ENCODE measurements around the gene NKX3-2. TPM values are rescaled to one million over a fixed set of nuclear protein-coding genes. Genes with fewer than 3 reads are reported as not detected.

NKX3-2 gene
- total and polyA plus RNA-seq, 2 experiments from 2014 or later = under 0.01 TPM; not detected in 1

- 14 to 16% methylated on average over 32 to 36 of the region's 36 CpGs for WGBS, 2 experiments (ENCODE audit: low coverage in 1 of 2, low lambda C conversion rate in 2 of 2, missing lambda C conversion rate in 2 of 2)
- H3K4me3 ChIP-seq = no peak overlapping the region
- no peaks in the 10 kb centered on the region for H3F3A ChIP-seq (ENCODE audit: insufficient read depth)
- no peak overlapping the region for H3K9ac ChIP-seq
- DNase-seq = peak; percentile 36
- TF ChIP-seq EZH2phosphoT487 (IDR thresholded peaks at IDR 0.05; ENCODE audit: insufficient read depth, low read depth) (no peak), EZH2 (IDR thresholded peaks at IDR 0.05; ENCODE audit: insufficient read depth, poor library complexity, severe bottlenecking) (no peak)
- H3K9me2 ChIP-seq (ENCODE audit: insufficient read depth) = no peaks in the 10 kb centered on the region
- H2AFZ ChIP-seq = no peak overlapping the region
- H3K4me1 ChIP-seq (ENCODE audit: insufficient read depth) = no peaks in the 10 kb centered on the region
- H3K9me3 ChIP-seq (ENCODE audit: low read depth) = no peaks in the 10 kb centered on the region
- no peak overlapping the region for H3K27ac ChIP-seq
- no peaks in the 10 kb centered on the region for H3K36me3 ChIP-seq (ENCODE audit: low read depth)
- H4K20me1 ChIP-seq (ENCODE audit: insufficient read depth) = no peaks in the 10 kb centered on the region
- H3K79me2 ChIP-seq (ENCODE audit: insufficient read depth) = no peaks in the 10 kb centered on the region
- H3K27me3 ChIP-seq (replicated peaks; ENCODE audit: insufficient read depth) = peaks cover 95% of the 10 kb centered on the region
- in situ Hi-C loops (cut with MboI) = no loop called here
- no peak overlapping the region for H3K4me2 ChIP-seq (ENCODE audit: unreplicated experiment)
Observed at GRCh38 chr4:13524504-13525243, 19.6 kb downstream of the NKX3-2 start.

DNA sequence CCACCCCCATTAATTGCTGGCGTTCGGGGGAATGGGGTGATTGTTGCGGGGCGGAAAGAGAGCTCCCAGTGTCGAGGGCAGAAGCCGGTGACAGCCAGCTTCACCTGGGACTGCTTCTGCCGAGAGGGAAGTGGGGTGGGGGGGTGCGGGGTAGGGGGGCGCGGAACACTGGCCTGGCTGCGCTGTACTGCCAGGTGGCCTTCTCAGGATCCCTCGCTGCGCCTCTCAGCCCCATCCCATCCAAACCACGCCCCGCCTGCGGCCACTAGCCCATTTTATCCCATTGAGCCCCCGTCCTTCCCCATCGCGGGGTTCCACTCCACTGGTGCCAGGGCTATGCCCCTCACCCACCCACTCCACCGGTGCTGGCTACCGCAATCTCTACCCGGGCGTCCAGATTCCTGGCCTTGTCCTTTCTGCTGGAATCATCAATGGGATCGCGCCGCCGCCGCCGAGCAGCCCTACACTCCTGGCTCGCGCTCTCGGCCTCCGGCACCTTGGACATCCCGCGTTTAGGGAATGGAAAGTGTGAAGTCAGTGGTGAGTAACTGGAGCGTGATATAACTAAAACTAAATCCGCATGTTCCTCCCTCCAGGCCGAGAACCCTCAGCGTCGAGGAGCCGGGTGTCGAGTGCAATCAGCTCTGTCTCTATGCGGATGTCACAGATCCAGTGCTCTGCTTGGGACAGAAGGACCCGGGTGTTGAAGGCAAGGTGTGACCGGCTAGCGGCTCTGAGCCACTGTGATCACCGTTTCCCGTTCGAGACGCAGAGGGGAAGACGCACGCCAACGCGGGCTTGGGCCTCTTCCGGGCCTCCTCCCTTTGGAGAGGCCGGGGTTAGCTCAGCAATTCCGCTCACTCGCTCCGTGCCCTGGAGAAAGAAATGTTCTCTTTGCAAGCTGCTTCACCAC lies 20.5 kb downstream of the NKX3-2 start:
- peaks cover 95% of the 10 kb centered on the region for H3K27me3 ChIP-seq (replicated peaks; ENCODE audit: insufficient read depth)
- in situ Hi-C loops (cut with MboI) = no loop called here
- H3K4me3 ChIP-seq = no peak overlapping the region

GRCh38 chr4:13523105-13523477 lies 21.2 kb downstream of the NKX3-2 start:
- DNase-seq = no peak
- H4K20me1 ChIP-seq (ENCODE audit: insufficient read depth) = no peaks in the 10 kb centered on the region
- no peak overlapping the region for H3K9ac ChIP-seq
- no peak overlapping the region for H2AFZ ChIP-seq
- 4% methylated on average over 17 of the region's 17 CpGs for WGBS, 2 experiments (ENCODE audit: low coverage in 1 of 2, low lambda C conversion rate in 2 of 2, missing lambda C conversion rate in 2 of 2)
- peaks cover 92% of the 10 kb centered on the region for H3K27me3 ChIP-seq (replicated peaks; ENCODE audit: insufficient read depth)
- no peaks in the 10 kb centered on the region for H3K36me3 ChIP-seq (ENCODE audit: low read depth)
- H3K4me2 ChIP-seq (ENCODE audit: unreplicated experiment) = no peak overlapping the region
- TF ChIP-seq EZH2 (IDR thresholded peaks at IDR 0.05; ENCODE audit: insufficient read depth, poor library complexity, severe bottlenecking) = peak; percentile 9
- TF ChIP-seq EZH2phosphoT487 (IDR thresholded peaks at IDR 0.05; ENCODE audit: insufficient read depth, low read depth) = no peak
- no peaks in the 10 kb centered on the region for H3K9me3 ChIP-seq (ENCODE audit: low read depth)
- H3K27ac ChIP-seq = no peak overlapping the region
- H3K9me2 ChIP-seq (ENCODE audit: insufficient read depth) = no peaks in the 10 kb centered on the region
- no peaks in the 10 kb centered on the region for H3K4me1 ChIP-seq (ENCODE audit: insufficient read depth)
- in situ Hi-C loops (cut with MboI) = no loop called here
- H3K4me3 ChIP-seq = no peak overlapping the region
- no peaks in the 10 kb centered on the region for H3F3A ChIP-seq (ENCODE audit: insufficient read depth)
- no peaks in the 10 kb centered on the region for H3K79me2 ChIP-seq (ENCODE audit: insufficient read depth)

More for the DNA sequence above, 20.5 kb downstream of the NKX3-2 start:
- no peak for DNase-seq
- H3K9me2 ChIP-seq (ENCODE audit: insufficient read depth) = no peaks in the 10 kb centered on the region
- H3K4me1 ChIP-seq (ENCODE audit: insufficient read depth) = no peaks in the 10 kb centered on the region
- H3K9ac ChIP-seq = no peak overlapping the region
- no peaks in the 10 kb centered on the region for H3K36me3 ChIP-seq (ENCODE audit: low read depth)
- H3K9me3 ChIP-seq (ENCODE audit: low read depth) = no peaks in the 10 kb centered on the region
- 14 to 18% methylated on average over 49 to 58 of the region's 59 CpGs for WGBS, 2 experiments (ENCODE audit: low coverage in 1 of 2, low lambda C conversion rate in 2 of 2, missing lambda C conversion rate in 2 of 2)
- no peaks in the 10 kb centered on the region for H3F3A ChIP-seq (ENCODE audit: insufficient read depth)
- H3K79me2 ChIP-seq (ENCODE audit: insufficient read depth) = no peaks in the 10 kb centered on the region
- no peak overlapping the region for H3K27ac ChIP-seq
- no peak for TF ChIP-seq EZH2phosphoT487 (IDR thresholded peaks at IDR 0.05; ENCODE audit: insufficient read depth, low read depth)
- TF ChIP-seq EZH2 (IDR thresholded peaks at IDR 0.05; ENCODE audit: insufficient read depth, poor library complexity, severe bottlenecking) = no peak
- no peak overlapping the region for H2AFZ ChIP-seq
- no peaks in the 10 kb centered on the region for H4K20me1 ChIP-seq (ENCODE audit: insufficient read depth)
- H3K4me2 ChIP-seq (ENCODE audit: unreplicated experiment) = no peak overlapping the region

GRCh38 chr4:13522282-13523104 lies 21.8 kb downstream of the NKX3-2 start:
- H3F3A ChIP-seq (ENCODE audit: insufficient read depth) = no peaks in the 10 kb centered on the region
- peaks cover 87% of the 10 kb centered on the region for H3K27me3 ChIP-seq (replicated peaks; ENCODE audit: insufficient read depth)
- H3K4me1 ChIP-seq (ENCODE audit: insufficient read depth) = no peaks in the 10 kb centered on the region
- H4K20me1 ChIP-seq (ENCODE audit: insufficient read depth) = no peaks in the 10 kb centered on the region
- H3K4me3 ChIP-seq = no peak overlapping the region
- H3K27ac ChIP-seq = no peak overlapping the region
- WGBS, 2 experiments (ENCODE audit: low coverage in 1 of 2, low lambda C conversion rate in 2 of 2, missing lambda C conversion rate in 2 of 2) = 8 to 10% methylated on average over 31 to 46 of the region's 49 CpGs
- TF ChIP-seq EZH2 (IDR thresholded peaks at IDR 0.05; ENCODE audit: insufficient read depth, poor library complexity, severe bottlenecking) (peak; percentile 17), EZH2phosphoT487 (IDR thresholded peaks at IDR 0.05; ENCODE audit: insufficient read depth, low read depth) (no peak)
- no peaks in the 10 kb centered on the region for H3K9me3 ChIP-seq (ENCODE audit: low read depth)
- DNase-seq = no peak
- no peaks in the 10 kb centered on the region for H3K36me3 ChIP-seq (ENCODE audit: low read depth)
- no peak overlapping the region for H3K9ac ChIP-seq
- in situ Hi-C loops (cut with MboI) = no loop called here
- H3K79me2 ChIP-seq (ENCODE audit: insufficient read depth) = no peaks in the 10 kb centered on the region
- H3K4me2 ChIP-seq (ENCODE audit: unreplicated experiment) = peak overlapping the region; percentile 1
- no peaks in the 10 kb centered on the region for H3K9me2 ChIP-seq (ENCODE audit: insufficient read depth)
- no peak overlapping the region for H2AFZ ChIP-seq
